Sigmoid colon (tissue), 4 donors: ENCODE results near the gene ERBB3.

Experiments used
- CTCF ChIP-seq, 4 experiments: fragments of 450-650 bp in 3 of 4; fragments of 200-600 bp in 1 of 4; IDR thresholded peaks; one replicate each; pipeline ENCODE4 v1.5.1; 2016 to 2019; ENCODE audit warnings: antibody characterized with exemption in 4 of 4, mild to moderate bottlenecking in 3 of 4, moderate library complexity in 2 of 4
- EP300 ChIP-seq, 4 donors: sonication (generic); formaldehyde crosslinking; IDR thresholded peaks; one replicate each; pipeline ENCODE4 v1.6.1; 2017; ENCODE audit warnings: antibody characterized with exemption in 4 of 4
- POLR2A ChIP-seq, 2 donors: fragments of 450-650 bp; IDR thresholded peaks; one replicate each; pipeline ENCODE4 v1.6.1; 2016; ENCODE audit warnings: antibody characterized with exemption in 2 of 2, mild to moderate bottlenecking in 2 of 2, moderate library complexity in 2 of 2
- POLR2AphosphoS5 ChIP-seq, 4 donors: sonication (generic); formaldehyde crosslinking; IDR thresholded peaks; one replicate each; pipeline ENCODE4 v1.6.1; 2017; ENCODE audit warnings: antibody characterized with exemption in 4 of 4

- no peak for TF ChIP-seq CTCF (IDR thresholded peaks at IDR 0.05)
- no peak for TF ChIP-seq POLR2AphosphoS5 (IDR thresholded peaks at IDR 0.05)
- no peak for TF ChIP-seq POLR2A (IDR thresholded peaks at IDR 0.05)
- no peak for TF ChIP-seq EP300 (IDR thresholded peaks at IDR 0.05)
Measured at GRCh38 chr12:56137853-56138571, 58.0 kb downstream of the ERBB3 start.
